Measurements from ENCODE around the gene HCRT. TPM values are rescaled to one million over a fixed set of nuclear protein-coding genes. Genes with fewer than 3 reads are reported as not detected.

Gene HCRT
- total RNA-seq, 3 donors from 2014 or later, result not detected

GRCh38 chr17:42185621-42185930, 324 bp upstream of the HCRT start:
- intact Hi-C loops (cut with DNase I; ENCODE audit: low total_unique reads), result no loop called here
- Histone ChIP-seq H3K4me3 (no peak overlapping the region), H3K27ac (no peak overlapping the region), H3K36me3 (no peaks in the 10 kb centered on the region), H3K4me1 (peaks cover 3 to 13% of the 10 kb centered on the region in 2 donors), H3K9me3 (no peaks in the 10 kb centered on the region), H3K27me3 (peaks cover 6 to 29% of the 10 kb centered on the region in 2 donors)
- TF ChIP-seq, protein P1, sequence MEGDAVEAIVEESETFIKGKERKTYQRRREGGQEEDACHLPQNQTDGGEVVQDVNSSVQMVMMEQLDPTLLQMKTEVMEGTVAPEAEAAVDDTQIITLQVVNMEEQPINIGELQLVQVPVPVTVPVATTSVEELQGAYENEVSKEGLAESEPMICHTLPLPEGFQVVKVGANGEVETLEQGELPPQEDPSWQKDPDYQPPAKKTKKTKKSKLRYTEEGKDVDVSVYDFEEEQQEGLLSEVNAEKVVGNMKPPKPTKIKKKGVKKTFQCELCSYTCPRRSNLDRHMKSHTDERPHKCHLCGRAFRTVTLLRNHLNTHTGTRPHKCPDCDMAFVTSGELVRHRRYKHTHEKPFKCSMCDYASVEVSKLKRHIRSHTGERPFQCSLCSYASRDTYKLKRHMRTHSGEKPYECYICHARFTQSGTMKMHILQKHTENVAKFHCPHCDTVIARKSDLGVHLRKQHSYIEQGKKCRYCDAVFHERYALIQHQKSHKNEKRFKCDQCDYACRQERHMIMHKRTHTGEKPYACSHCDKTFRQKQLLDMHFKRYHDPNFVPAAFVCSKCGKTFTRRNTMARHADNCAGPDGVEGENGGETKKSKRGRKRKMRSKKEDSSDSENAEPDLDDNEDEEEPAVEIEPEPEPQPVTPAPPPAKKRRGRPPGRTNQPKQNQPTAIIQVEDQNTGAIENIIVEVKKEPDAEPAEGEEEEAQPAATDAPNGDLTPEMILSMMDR (IDR thresholded peaks at IDR 0.05), result no peak
- TF ChIP-seq POLR2AphosphoS5 (IDR thresholded peaks at IDR 0.05) (no peak), POLR2A (IDR thresholded peaks at IDR 0.05) (no peak)
- DNase-seq (ENCODE audit: low spot score in 2 of 2), result no peak

GRCh38 chr17:42183741-42184711, 1.2 kb downstream of the HCRT start:
- H3K36me3 ChIP-seq, result no peaks in the 10 kb centered on the region
- H3K9me3 ChIP-seq, result no peaks in the 10 kb centered on the region
- peaks cover 3 to 17% of the 10 kb centered on the region in 2 donors for H3K4me1 ChIP-seq
- TF ChIP-seq POLR2AphosphoS5 (IDR thresholded peaks at IDR 0.05) (no peak), POLR2A (IDR thresholded peaks at IDR 0.05) (no peak)
- TF ChIP-seq, protein P1 (IDR thresholded peaks at IDR 0.05), result peak in 1 of 3 donors; percentile 56
- intact Hi-C loops (cut with DNase I; ENCODE audit: low total_unique reads), result no loop called here
- H3K4me3 ChIP-seq, result peak overlapping the region; percentile 44 to 71 (median 47)
- peaks cover 6 to 32% of the 10 kb centered on the region in 2 donors for H3K27me3 ChIP-seq
- peak overlapping the region in 1 of 2 donors; percentile 55 for H3K27ac ChIP-seq
- no peak for DNase-seq (ENCODE audit: low spot score in 2 of 2)

DNA sequence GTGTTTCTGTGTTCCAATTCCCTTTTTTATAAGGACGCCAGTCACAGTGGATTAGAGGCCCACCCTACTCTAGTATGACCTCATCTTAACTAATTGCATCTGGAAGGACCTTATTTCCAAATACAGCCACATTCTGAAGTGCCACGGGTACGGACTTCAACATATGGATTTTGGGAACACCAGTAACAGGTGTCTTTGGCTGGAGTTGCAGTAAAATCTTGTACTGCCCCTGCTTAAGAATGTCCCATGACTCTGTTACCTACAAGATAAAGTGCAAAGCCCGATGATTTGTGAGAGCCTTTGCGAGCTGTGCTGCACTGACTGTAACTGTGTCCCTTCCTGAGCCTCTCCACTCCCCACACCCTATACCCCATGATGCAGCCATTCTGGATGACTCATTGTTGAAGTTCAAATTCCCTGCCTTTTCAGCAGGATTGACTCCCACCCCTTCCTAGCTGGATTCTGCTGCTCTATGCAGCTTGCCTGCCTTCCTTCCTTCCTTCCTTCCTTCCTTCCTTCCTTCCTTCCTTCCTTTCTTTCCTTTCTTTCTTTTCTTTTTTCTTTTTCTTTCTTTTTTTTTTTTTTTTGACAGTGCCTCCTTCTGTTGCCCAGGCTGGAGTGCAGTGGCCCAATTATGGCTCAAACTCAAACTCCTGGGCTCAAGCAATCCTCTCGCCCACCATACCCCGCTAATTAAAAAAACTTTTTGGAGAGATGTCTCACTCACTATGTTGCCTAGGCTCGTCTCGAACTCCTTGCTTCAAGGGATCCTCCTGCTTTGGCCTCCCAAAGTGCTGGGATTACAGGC, 2.1 kb downstream of the HCRT start:
- intact Hi-C loops (cut with DNase I; ENCODE audit: low total_unique reads), result no loop called here
- Histone ChIP-seq H3K9me3 (no peaks in the 10 kb centered on the region), H3K4me1 (peaks cover 3 to 17% of the 10 kb centered on the region in 2 donors), H3K36me3 (no peaks in the 10 kb centered on the region), H3K27me3 (peaks cover 6 to 32% of the 10 kb centered on the region in 2 donors), H3K27ac (peak overlapping the region in 1 of 2 donors; percentile 55), H3K4me3 (peak overlapping the region; percentile 44 to 71 (median 47))
- TF ChIP-seq POLR2AphosphoS5 (IDR thresholded peaks at IDR 0.05) (no peak), POLR2A (IDR thresholded peaks at IDR 0.05) (no peak)
- TF ChIP-seq, protein P1 (IDR thresholded peaks at IDR 0.05), result no peak
- DNase-seq (ENCODE audit: low spot score in 2 of 2), result no peak

DNA sequence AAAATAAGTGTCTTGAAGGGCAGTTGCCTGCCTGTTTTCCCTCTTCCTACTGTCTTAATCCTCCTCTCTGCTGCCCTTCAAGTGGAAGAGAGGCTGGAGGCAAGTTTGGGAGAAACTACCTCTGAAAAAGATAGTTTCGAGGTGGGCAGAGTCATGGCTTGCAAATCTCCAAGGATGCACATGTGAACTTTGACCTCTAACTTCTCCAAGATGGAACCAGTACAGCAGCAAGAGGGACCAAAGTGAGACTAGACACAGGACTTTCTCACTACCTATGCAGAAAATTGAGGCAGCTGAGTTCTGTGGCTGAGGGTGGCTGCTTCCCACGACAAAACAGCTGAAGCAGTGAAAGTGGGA, 3.4 kb downstream of the HCRT start:
- H3K4me3 ChIP-seq, result no peak overlapping the region
- intact Hi-C loops (cut with DNase I; ENCODE audit: low total_unique reads), result no loop called here
- H3K4me1 ChIP-seq, result peaks cover 3 to 17% of the 10 kb centered on the region in 2 donors
- TF ChIP-seq POLR2A (IDR thresholded peaks at IDR 0.05) (no peak), POLR2AphosphoS5 (IDR thresholded peaks at IDR 0.05) (no peak)
- TF ChIP-seq, protein P1 (IDR thresholded peaks at IDR 0.05), result no peak
- DNase-seq (ENCODE audit: low spot score in 2 of 2), result no peak
- H3K27ac ChIP-seq, result no peak overlapping the region
- peaks cover 6 to 32% of the 10 kb centered on the region in 2 donors for H3K27me3 ChIP-seq
- H3K36me3 ChIP-seq, result no peaks in the 10 kb centered on the region
- H3K9me3 ChIP-seq, result no peaks in the 10 kb centered on the region
